Epithelial cell of esophagus (primary cell): ENCODE measurements around the gene TBC1D9B.

Experiments
- DNase-seq: peaks from one replicate; pipeline ENCODE4 v3.0.0; 2010; ENCODE audit warnings: low read depth
- H3K4me3 ChIP-seq: 2 replicates; pipeline ENCODE4 v1.5.1; 2011; ENCODE audit warnings: mild to moderate bottlenecking, low read length, control low read depth
- CTCF ChIP-seq: IDR thresholded peaks from 2 replicates; pipeline ENCODE4 v1.5.1; 2011; ENCODE audit warnings: low read depth, mild to moderate bottlenecking, low read length, control low read depth, inconsistent platforms; ENCODE audit not compliant: insufficient read depth; ENCODE audit errors: missing control alignments

TBC1D9B gene

GRCh38 chr5:179930788-179931473, 23.2 kb upstream of the TBC1D9B start:
- DNase-seq = no peak
- TF ChIP-seq CTCF = no peak
- H3K4me3 ChIP-seq = no peak overlapping the region

DNA sequence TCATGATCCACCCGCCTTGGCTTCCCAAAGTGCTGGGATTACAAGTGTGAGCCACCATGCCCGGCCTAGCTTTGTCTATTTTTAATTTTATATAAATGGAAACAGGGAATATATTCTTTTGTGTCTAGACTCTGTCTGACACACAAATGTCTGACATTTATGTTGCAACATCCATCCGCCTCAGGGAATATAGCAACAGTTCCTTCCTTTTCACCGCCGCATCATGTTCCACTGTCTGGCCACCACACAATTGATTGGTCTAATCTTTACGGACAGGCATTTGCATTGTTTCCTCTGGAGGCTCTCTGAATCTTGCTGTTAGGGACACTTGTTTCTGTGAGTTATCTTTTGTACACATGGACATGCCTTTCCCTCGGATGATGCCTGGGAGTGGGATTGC, 20.1 kb upstream of the TBC1D9B start:
- peak; percentile 15 for DNase-seq
- no peak for TF ChIP-seq CTCF
- no peak overlapping the region for H3K4me3 ChIP-seq

DNA sequence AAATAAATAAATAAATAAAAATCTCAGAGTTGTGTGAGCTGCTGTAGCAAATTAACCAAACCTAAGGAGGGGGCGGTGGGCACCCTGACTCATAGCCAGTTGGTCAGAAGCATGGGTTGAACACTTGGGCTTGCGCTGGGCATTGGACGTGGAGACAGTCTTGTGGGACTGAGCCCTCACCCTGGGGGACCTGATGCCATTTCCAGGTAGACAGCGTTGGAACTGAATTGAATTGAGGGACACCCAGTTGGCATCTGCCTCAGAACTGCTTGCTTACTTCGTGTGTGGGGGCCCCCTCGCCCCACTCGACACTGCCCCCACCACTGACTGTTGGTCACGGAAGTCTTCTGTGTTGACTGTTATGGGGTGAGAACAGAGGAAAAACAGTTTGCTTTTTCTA, 19.0 kb upstream of the TBC1D9B start:
- no peak for DNase-seq
- TF ChIP-seq CTCF = no peak
- H3K4me3 ChIP-seq = no peak overlapping the region

- TF ChIP-seq CTCF = no peak
- no peak overlapping the region for H3K4me3 ChIP-seq
- no peak for DNase-seq
These were observed 15.7 kb upstream of the TBC1D9B start for GRCh38 chr5:179923436-179923835.

DNA sequence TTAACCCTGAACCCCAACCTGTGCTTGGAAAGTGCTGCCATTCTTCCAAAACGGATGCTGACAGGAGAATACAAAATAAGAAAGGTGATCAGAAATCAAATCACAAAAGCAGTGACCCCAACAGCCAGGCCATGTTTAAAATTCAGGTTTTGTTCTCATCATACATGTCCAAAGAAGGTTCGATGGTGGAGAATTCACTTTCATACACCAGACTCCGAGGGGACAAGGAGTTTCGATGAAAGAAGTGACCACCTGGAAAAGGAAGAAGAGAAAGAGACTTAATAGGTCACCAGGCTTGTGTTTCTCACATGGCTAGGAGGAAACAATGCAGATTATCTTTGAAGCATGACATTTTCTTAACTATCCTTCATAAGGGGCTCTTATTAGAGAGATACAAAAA, 12.5 kb upstream of the TBC1D9B start:
- no peak overlapping the region for H3K4me3 ChIP-seq
- TF ChIP-seq CTCF = no peak

GRCh38 chr5:179919487-179920060, 11.9 kb upstream of the TBC1D9B start:
- TF ChIP-seq CTCF = no peak
- no peak for DNase-seq

More for the DNA sequence above, 12.5 kb upstream of the TBC1D9B start:
- no peak for DNase-seq

GRCh38 chr5:179918742-179919486, 11.2 kb upstream of the TBC1D9B start:
- no peak overlapping the region for H3K4me3 ChIP-seq
- DNase-seq = no peak
- no peak for TF ChIP-seq CTCF

More at GRCh38 chr5:179919487-179920060, 11.9 kb upstream of the TBC1D9B start:
- H3K4me3 ChIP-seq = no peak overlapping the region
